GM18868 (cell line): ENCODE results near the gene MYCL.
"Not testable (repeated sequence)": the region's sequence is repeated elsewhere in the genome, so short reads cannot be mapped to it uniquely, and the experiment has no call there.

Source experiments
- ATAC-seq: cut with Tn5 transposase; IDR thresholded peaks from one replicate; pipeline ENCODE4 v1.9.1; 2021; ENCODE audit warnings: mild to moderate bottlenecking, moderate library complexity; ENCODE audit not compliant: unreplicated experiment

The MYCL gene

GRCh38 chr1:39892601-39893595, 8.8 kb downstream of the MYCL start:
- ATAC-seq = no peak

GRCh38 chr1:39890880-39891279, 10.8 kb downstream of the MYCL start:
- no peak for ATAC-seq

GRCh38 chr1:39890273-39890672, 11.4 kb downstream of the MYCL start:
- ATAC-seq = no peak

GRCh38 chr1:39886757-39887231, 14.9 kb downstream of the MYCL start:
- no peak for ATAC-seq

GRCh38 chr1:39885516-39885915, 16.2 kb downstream of the MYCL start:
- ATAC-seq = no peak

GRCh38 chr1:39882152-39882551, 19.6 kb downstream of the MYCL start:
- ATAC-seq = no peak

- ATAC-seq = no peak
Observed at GRCh38 chr1:39877980-39878956, 23.4 kb downstream of the MYCL start.

- ATAC-seq = no peak
Observed at GRCh38 chr1:39877231-39877778, 24.4 kb downstream of the MYCL start.

GRCh38 chr1:39876144-39876543, 25.6 kb downstream of the MYCL start:
- ATAC-seq = no peak

- no peak for ATAC-seq
Observed at GRCh38 chr1:39872698-39873097, 29.0 kb downstream of the MYCL start.

GRCh38 chr1:39871796-39872195, 29.9 kb downstream of the MYCL start:
- no peak for ATAC-seq

- ATAC-seq = not testable (repeated sequence)
Observed at GRCh38 chr1:39871043-39871442, 30.7 kb downstream of the MYCL start.

- ATAC-seq = not testable (repeated sequence)
Observed at GRCh38 chr1:39869538-39870112, 32.1 kb downstream of the MYCL start.

GRCh38 chr1:39866767-39867166, 35.0 kb downstream of the MYCL start:
- ATAC-seq = no peak

GRCh38 chr1:39865762-39866161, 36.0 kb downstream of the MYCL start:
- no peak for ATAC-seq

- no peak for ATAC-seq
Observed at GRCh38 chr1:39863177-39863576, 38.5 kb downstream of the MYCL start.

- no peak for ATAC-seq
Observed at GRCh38 chr1:39861003-39861402, 40.7 kb downstream of the MYCL start.

- ATAC-seq = no peak
Observed at GRCh38 chr1:39859859-39860812, 41.6 kb downstream of the MYCL start.

- no peak for ATAC-seq
Observed at GRCh38 chr1:39858315-39858714, 43.4 kb downstream of the MYCL start.
